ENCODE data around the gene KIF1B.

The KIF1B gene

GRCh38 chr1:10302416-10302815, 92.0 kb downstream of the KIF1B start:
- Histone ChIP-seq H3K4me1 (ENCODE audit: control insufficient read depth, insufficient read depth, low read length) (peaks cover 1% of the 10 kb centered on the region; the same call in 1 of the 2 replicates), H3K27me3 (ENCODE audit: control insufficient read depth, insufficient read depth, low read length) (no peaks in the 10 kb centered on the region), H3K36me3 (ENCODE audit: control insufficient read depth, insufficient read depth, low read length) (peaks cover 9% of the 10 kb centered on the region; the same call in 1 of the 2 replicates), H3K27ac (ENCODE audit: low read length) (no peak overlapping the region), H3K9me3 (ENCODE audit: control insufficient read depth, insufficient read depth, low read length) (no peaks in the 10 kb centered on the region), H3K4me3 (ENCODE audit: low read length) (no peak overlapping the region)
- DNase-seq (ENCODE audit: low read depth, low spot score), result no peak
- no CpG with 5 or more reads among the region's 6 CpGs for WGBS (ENCODE audit: insufficient coverage, insufficient read length)

GRCh38 chr1:10304295-10304694, 93.9 kb downstream of the KIF1B start:
- Histone ChIP-seq H3K27me3 (ENCODE audit: control insufficient read depth, insufficient read depth, low read length) (no peaks in the 10 kb centered on the region), H3K9me3 (ENCODE audit: control insufficient read depth, insufficient read depth, low read length) (no peaks in the 10 kb centered on the region), H3K4me3 (ENCODE audit: low read length) (no peak overlapping the region), H3K4me1 (ENCODE audit: control insufficient read depth, insufficient read depth, low read length) (peaks cover 1% of the 10 kb centered on the region; the same call in 1 of the 2 replicates), H3K36me3 (ENCODE audit: control insufficient read depth, insufficient read depth, low read length) (peaks cover 9% of the 10 kb centered on the region; the same call in 1 of the 2 replicates), H3K27ac (ENCODE audit: low read length) (no peak overlapping the region)
- no CpG with 5 or more reads among the region's 11 CpGs for WGBS (ENCODE audit: insufficient coverage, insufficient read length)
- DNase-seq (ENCODE audit: low read depth, low spot score), result no peak

- no peak for DNase-seq (ENCODE audit: low read depth, low spot score)
- Histone ChIP-seq H3K27ac (ENCODE audit: low read length) (no peak overlapping the region), H3K27me3 (ENCODE audit: control insufficient read depth, insufficient read depth, low read length) (no peaks in the 10 kb centered on the region), H3K4me3 (ENCODE audit: low read length) (no peak overlapping the region), H3K36me3 (ENCODE audit: control insufficient read depth, insufficient read depth, low read length) (peaks cover 9% of the 10 kb centered on the region; the same call in 1 of the 2 replicates), H3K9me3 (ENCODE audit: control insufficient read depth, insufficient read depth, low read length) (no peaks in the 10 kb centered on the region), H3K4me1 (ENCODE audit: control insufficient read depth, insufficient read depth, low read length) (0 out of 2 replicates have a peak, but pooled peaks cover 1% of the 10 kb centered on the region)
- WGBS (ENCODE audit: insufficient coverage, insufficient read length), result no CpG with 5 or more reads among the region's 2 CpGs
These were observed 96.1 kb downstream of the KIF1B start for GRCh38 chr1:10306435-10306834.

- no peaks in the 10 kb centered on the region for H3K27me3 ChIP-seq (ENCODE audit: control insufficient read depth, insufficient read depth, low read length)
- no CpG with 5 or more reads among the region's 3 CpGs for WGBS (ENCODE audit: insufficient coverage, insufficient read length)
- H3K4me1 ChIP-seq (ENCODE audit: control insufficient read depth, insufficient read depth, low read length), result no peaks in the 10 kb centered on the region
- no peak overlapping the region for H3K4me3 ChIP-seq (ENCODE audit: low read length)
- no peaks in the 10 kb centered on the region for H3K9me3 ChIP-seq (ENCODE audit: control insufficient read depth, insufficient read depth, low read length)
- no peak for DNase-seq (ENCODE audit: low read depth, low spot score)
- no peak overlapping the region for H3K27ac ChIP-seq (ENCODE audit: low read length)
- peaks cover 9% of the 10 kb centered on the region; the same call in 1 of the 2 replicates for H3K36me3 ChIP-seq (ENCODE audit: control insufficient read depth, insufficient read depth, low read length)
These were observed 97.6 kb downstream of the KIF1B start for GRCh38 chr1:10308001-10308400.

GRCh38 chr1:10309243-10310011, 99.1 kb downstream of the KIF1B start:
- Histone ChIP-seq H3K27ac (ENCODE audit: low read length) (no peak overlapping the region), H3K4me3 (ENCODE audit: low read length) (no peak overlapping the region), H3K4me1 (ENCODE audit: control insufficient read depth, insufficient read depth, low read length) (no peaks in the 10 kb centered on the region), H3K36me3 (ENCODE audit: control insufficient read depth, insufficient read depth, low read length) (no peaks in the 10 kb centered on the region), H3K9me3 (ENCODE audit: control insufficient read depth, insufficient read depth, low read length) (no peaks in the 10 kb centered on the region), H3K27me3 (ENCODE audit: control insufficient read depth, insufficient read depth, low read length) (no peaks in the 10 kb centered on the region)
- no peak for DNase-seq (ENCODE audit: low read depth, low spot score)
- WGBS (ENCODE audit: insufficient coverage, insufficient read length), result no CpG with 5 or more reads among the region's 6 CpGs

- Histone ChIP-seq H3K9me3 (ENCODE audit: control insufficient read depth, insufficient read depth, low read length) (no peaks in the 10 kb centered on the region), H3K4me3 (ENCODE audit: low read length) (no peak overlapping the region), H3K36me3 (ENCODE audit: control insufficient read depth, insufficient read depth, low read length) (no peaks in the 10 kb centered on the region), H3K27me3 (ENCODE audit: control insufficient read depth, insufficient read depth, low read length) (no peaks in the 10 kb centered on the region), H3K27ac (ENCODE audit: low read length) (no peak overlapping the region), H3K4me1 (ENCODE audit: control insufficient read depth, insufficient read depth, low read length) (no peaks in the 10 kb centered on the region)
- DNase-seq (ENCODE audit: low read depth, low spot score), result no peak
- WGBS (ENCODE audit: insufficient coverage, insufficient read length), result no CpG with 5 or more reads among the region's 2 CpGs
These were observed 106.4 kb downstream of the KIF1B start for GRCh38 chr1:10316752-10317151.

- Histone ChIP-seq H3K27ac (ENCODE audit: low read length) (no peak overlapping the region), H3K9me3 (ENCODE audit: control insufficient read depth, insufficient read depth, low read length) (no peaks in the 10 kb centered on the region), H3K27me3 (ENCODE audit: control insufficient read depth, insufficient read depth, low read length) (no peaks in the 10 kb centered on the region), H3K36me3 (ENCODE audit: control insufficient read depth, insufficient read depth, low read length) (peaks cover 3% of the 10 kb centered on the region; the same call in 1 of the 2 replicates), H3K4me1 (ENCODE audit: control insufficient read depth, insufficient read depth, low read length) (no peaks in the 10 kb centered on the region), H3K4me3 (ENCODE audit: low read length) (no peak overlapping the region)
- no peak for DNase-seq (ENCODE audit: low read depth, low spot score)
- no CpG with 5 or more reads among the region's 1 CpG for WGBS (ENCODE audit: insufficient coverage, insufficient read length)
These were observed 109.4 kb downstream of the KIF1B start for GRCh38 chr1:10319750-10320149.

GRCh38 chr1:10320336-10320735, 110.0 kb downstream of the KIF1B start:
- no peak for DNase-seq (ENCODE audit: low read depth, low spot score)
- Histone ChIP-seq H3K4me1 (ENCODE audit: control insufficient read depth, insufficient read depth, low read length) (no peaks in the 10 kb centered on the region), H3K27me3 (ENCODE audit: control insufficient read depth, insufficient read depth, low read length) (no peaks in the 10 kb centered on the region), H3K4me3 (ENCODE audit: low read length) (no peak overlapping the region), H3K27ac (ENCODE audit: low read length) (no peak overlapping the region), H3K36me3 (ENCODE audit: control insufficient read depth, insufficient read depth, low read length) (peaks cover 3% of the 10 kb centered on the region; the same call in 1 of the 2 replicates), H3K9me3 (ENCODE audit: control insufficient read depth, insufficient read depth, low read length) (no peaks in the 10 kb centered on the region)
- WGBS (ENCODE audit: insufficient coverage, insufficient read length), result no CpG with 5 or more reads among the region's 4 CpGs

GRCh38 chr1:10322821-10323220, 112.5 kb downstream of the KIF1B start:
- H3K27me3 ChIP-seq (ENCODE audit: control insufficient read depth, insufficient read depth, low read length), result no peaks in the 10 kb centered on the region
- H3K4me3 ChIP-seq (ENCODE audit: low read length), result no peak overlapping the region
- no peaks in the 10 kb centered on the region for H3K9me3 ChIP-seq (ENCODE audit: control insufficient read depth, insufficient read depth, low read length)
- WGBS (ENCODE audit: insufficient coverage, insufficient read length), result 100% methylated on average over 2 of the region's 7 CpGs
- peaks cover 3% of the 10 kb centered on the region; the same call in 1 of the 2 replicates for H3K36me3 ChIP-seq (ENCODE audit: control insufficient read depth, insufficient read depth, low read length)
- 0 out of 2 replicates have a peak, but pooled peaks cover 1% of the 10 kb centered on the region for H3K4me1 ChIP-seq (ENCODE audit: control insufficient read depth, insufficient read depth, low read length)
- no peak overlapping the region for H3K27ac ChIP-seq (ENCODE audit: low read length)
- no peak for DNase-seq (ENCODE audit: low read depth, low spot score)

- Histone ChIP-seq H3K4me1 (ENCODE audit: control insufficient read depth, insufficient read depth, low read length) (0 out of 2 replicates have a peak, but pooled peaks cover 1% of the 10 kb centered on the region), H3K27me3 (ENCODE audit: control insufficient read depth, insufficient read depth, low read length) (no peaks in the 10 kb centered on the region), H3K27ac (ENCODE audit: low read length) (no peak overlapping the region), H3K4me3 (ENCODE audit: low read length) (no peak overlapping the region), H3K36me3 (ENCODE audit: control insufficient read depth, insufficient read depth, low read length) (peaks cover 3% of the 10 kb centered on the region; the same call in 1 of the 2 replicates), H3K9me3 (ENCODE audit: control insufficient read depth, insufficient read depth, low read length) (no peaks in the 10 kb centered on the region)
- DNase-seq (ENCODE audit: low read depth, low spot score), result no peak
- WGBS (ENCODE audit: insufficient coverage, insufficient read length), result no CpG with 5 or more reads among the region's 6 CpGs
These were observed 114.3 kb downstream of the KIF1B start for GRCh38 chr1:10324627-10325026.

All from iPS DF 6.9 (cell line).